ENCODE results near the gene PNPLA6. TPM values are rescaled to one million over a fixed set of nuclear protein-coding genes. Genes with fewer than 3 reads are reported as not detected.

Gene PNPLA6
- total and polyA plus RNA-seq, 10 of the 15 experiments (the other 5 are each of a cell fraction or from before 2014, with no cell fraction given): 0.95 to 105 (median 40.0) TPM

- TF ChIP-seq NKRF (conservative IDR thresholded peaks at IDR 0.05) (no peak; the same call in 1 of the 2 replicates), ZNF217 (IDR thresholded peaks at IDR 0.05) (no peak), ZBTB4 (CRISPR knock-in tag; IDR thresholded peaks at IDR 0.05) (no peak), POLR2AphosphoS2 (IDR thresholded peaks at IDR 0.05; ENCODE audit: low read depth, low read length) (no peak), BCL3 (IDR thresholded peaks at IDR 0.05; ENCODE audit: borderline replicate concordance, insufficient read depth, low read depth, low read length, poor library complexity, severe bottlenecking) (no peak), MTA2 (IDR thresholded peaks at IDR 0.05; ENCODE audit: low read depth) (no peak)
These were observed 46.7 kb upstream of the PNPLA6 start, which contains the start of gene PEX11G (continued) for GRCh38 chr19:7488736-7489353.

Measured in GM12878 (cell line).